Measurements from ENCODE around the gene DST.
"Not testable (repeated sequence)": the region's sequence is repeated elsewhere in the genome, so short reads cannot be mapped to it uniquely, and the experiment has no call there.

Gene DST

DNA sequence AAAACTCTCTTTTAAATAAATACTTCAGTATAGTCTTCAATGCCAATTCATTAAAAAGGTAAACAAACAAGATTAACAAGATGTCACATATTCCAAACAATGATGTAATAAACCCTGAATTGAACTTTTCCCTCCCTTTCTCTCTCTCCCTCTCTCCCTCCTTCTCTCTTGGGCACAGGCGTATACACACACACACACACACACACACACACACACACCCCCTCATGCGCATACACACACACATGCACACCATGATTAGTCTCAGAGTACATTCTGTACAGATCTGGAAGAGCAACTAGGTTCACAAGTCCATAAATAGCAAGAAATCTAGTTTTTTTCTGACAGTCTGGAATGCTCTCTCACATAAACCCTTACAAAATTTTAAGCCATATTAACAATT lies 128.3 kb downstream of the DST start:
- no peak for DNase-seq

DNA sequence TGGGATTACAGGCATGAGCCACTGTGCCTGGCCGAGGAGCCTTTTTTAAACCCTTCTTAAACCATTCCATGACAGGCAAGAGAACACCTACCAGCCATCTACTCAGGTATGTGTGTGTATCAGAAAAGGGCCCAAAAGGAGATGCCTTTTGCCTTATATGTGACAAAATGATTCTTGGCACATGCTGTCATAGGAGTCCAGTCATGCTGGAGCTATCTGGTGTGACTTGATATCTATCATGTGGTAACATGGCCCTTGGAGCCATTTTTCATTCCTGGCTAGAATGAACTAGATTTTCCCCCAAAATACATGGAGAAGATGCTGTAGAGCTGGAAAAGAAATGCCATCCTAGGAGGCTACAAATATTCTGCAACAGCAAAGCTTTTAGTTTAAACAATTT lies 129.1 kb downstream of the DST start:
- no peak for DNase-seq

DNA sequence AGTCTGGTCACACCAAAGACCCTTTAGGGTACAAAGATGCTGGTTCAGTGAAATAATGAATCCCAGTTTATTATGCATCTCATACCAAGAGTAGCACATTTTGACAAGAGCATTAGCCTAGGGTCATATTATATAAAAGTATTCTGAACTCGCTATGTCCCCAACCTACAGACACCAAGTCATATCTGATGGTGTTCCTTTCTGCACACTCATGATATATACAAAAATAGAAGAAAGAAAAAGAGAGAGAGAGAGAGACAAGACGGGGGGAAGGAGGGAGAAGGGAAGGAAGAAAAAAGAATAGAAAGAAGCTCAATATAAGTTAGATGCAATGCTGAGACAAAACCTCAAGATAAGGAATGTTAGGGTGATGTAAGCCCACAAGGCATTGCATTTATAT lies 131.1 kb downstream of the DST start:
- DNase-seq, result no peak

DNA sequence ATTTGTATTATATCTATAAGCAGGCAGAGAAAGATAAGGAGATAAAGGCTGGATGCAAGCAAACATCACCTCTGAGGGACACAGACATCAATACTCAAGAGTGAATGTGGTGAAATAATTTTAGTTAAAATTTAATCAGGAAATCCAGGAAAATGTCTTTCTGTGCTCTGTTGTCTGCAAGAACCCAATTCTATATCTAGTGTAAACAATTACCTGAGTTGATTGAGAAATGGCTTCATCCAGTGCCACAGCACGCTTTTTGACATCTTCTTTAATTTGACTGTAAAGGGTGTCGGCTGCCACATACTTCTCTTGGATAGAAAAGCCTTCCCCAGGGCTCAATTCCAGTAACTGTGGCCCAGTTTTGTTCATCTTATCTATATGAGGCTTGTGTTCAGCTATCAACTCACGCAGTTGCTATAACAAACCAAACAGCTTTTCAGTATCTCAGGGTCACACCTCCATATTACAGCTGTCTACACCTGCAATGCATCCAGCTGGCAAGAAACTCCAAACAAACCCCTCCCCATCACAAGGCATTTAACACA lies 131.6 kb downstream of the DST start:
- no peak for DNase-seq

DNA sequence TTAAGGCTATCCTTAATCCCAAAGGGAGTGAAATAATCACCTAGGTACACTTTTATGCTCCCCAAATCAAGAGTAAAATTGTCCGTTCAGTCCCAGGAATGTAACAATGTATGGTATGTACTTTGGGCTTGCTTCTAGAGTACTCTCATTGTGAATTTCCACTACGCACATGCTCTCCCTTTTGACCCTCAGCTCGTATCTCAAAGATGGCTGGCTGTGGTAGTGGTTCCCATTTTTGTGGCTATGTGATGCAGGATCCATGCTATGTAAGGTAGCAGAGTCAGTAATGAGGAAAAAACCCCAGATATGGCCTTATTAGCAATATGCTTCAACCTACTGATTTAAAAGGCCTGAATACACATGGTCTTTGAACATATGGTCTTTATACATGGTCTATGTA lies 133.7 kb downstream of the DST start:
- DNase-seq, result no peak

DNA sequence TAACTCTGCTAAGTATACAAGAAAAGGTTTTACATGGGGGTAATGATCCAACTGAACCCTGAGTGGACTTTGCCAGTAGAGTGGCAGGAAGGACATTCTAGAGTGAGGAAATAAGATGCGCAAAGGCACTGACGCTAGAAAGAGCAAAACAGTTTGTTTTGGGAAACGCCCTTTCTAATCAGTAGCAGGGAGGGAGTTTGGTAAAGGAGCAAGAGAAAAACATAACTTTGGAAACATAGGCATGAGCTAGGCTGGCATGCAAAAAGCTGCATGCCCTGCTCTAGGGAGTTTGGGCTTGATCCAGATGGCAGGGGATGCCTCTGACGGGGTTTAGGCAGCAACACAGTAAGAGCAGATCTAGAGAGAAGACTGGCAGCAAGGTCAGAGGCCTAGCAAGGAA lies 135.2 kb downstream of the DST start:
- no peak for DNase-seq

DNA sequence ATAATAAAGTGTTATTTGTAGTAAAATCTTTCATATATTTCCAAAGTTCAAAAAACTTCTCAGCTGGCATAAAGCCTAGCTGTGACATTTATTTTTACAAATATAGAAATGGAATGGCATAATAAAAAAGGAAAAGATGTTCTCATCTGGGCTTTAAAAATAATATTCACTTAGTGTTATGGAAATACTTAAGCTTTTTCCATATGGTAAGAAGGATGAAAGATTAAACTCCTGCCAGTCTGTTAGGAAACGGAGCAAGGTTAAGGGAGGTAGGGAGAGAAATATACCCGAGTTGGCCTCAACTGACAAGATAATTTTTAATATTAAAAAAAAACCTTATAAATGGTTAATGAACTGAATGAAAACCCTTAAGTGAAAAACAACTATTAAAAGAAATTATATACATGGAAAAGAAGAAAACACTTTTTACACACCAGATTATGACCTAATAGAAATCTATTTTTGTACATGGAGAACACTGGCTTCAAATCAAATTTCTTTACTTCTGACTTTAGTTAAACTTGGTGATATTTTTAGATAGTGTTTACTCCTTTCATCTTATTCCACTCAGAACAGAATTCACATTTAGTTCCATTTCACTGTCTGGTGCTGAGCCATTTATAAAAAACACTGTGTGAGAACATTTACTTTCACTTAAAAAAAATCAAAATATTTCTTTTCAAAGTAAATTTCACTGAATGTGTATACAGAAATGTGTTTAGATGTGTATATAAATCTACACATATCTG lies 137.0 kb downstream of the DST start:
- DNase-seq, result no peak

DNA sequence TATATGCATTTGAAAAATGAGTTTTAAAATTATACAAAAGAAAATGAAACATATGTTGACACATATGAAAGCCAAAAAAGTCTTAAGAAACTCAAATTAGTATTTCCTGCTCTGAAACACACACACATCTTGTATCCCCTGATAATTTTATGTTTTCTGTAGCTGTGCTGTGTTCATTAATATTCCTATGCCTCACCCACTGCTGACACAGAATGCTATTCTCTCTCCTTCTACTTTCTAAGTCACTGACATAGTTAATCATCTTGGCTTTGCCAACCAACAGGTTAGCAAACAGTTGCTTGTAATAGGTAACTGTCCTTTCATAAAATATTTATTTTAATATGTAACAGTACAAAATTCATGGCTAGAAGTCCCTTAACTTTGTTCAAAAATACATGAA lies 140.7 kb downstream of the DST start:
- no peak for DNase-seq

DNA sequence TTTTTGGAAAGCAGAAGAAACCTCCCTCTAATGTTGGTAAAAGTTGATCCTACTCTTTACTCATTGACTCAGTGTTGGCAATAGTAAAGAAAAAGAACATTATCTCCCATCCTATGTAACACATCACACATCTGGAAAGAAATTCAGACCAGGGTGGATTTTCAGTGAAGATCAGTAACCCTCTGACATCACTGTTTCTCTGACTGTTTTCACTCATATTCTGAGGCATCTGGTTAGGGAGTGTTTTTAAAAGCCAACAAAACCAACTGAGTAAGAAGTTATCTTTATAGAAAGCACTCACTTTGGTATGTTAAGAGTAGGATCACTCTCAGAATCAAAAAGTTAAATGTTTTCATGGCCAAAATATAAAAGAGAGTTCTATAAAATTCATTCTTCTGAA lies 143.6 kb downstream of the DST start:
- DNase-seq, result no peak

DNA sequence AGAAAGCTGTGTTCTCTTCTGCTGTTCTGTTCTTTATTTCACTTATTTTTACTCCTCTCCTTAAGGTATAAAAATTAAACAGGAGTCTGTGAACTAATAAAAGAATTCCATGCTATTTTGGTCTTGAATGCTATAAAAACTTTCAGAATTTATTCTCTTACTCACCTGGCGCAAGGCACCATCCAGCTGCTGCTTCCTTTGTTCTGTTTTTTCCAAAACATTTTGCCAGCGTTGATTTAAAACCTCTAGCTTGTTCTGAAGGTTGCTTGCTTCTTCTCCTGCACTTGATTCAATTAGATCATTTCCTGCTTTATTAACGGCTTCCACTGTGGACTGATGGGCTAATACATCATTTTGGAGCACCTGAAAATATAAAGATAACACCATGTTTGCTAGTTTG lies 145.0 kb downstream of the DST start:
- no peak for DNase-seq

DNA sequence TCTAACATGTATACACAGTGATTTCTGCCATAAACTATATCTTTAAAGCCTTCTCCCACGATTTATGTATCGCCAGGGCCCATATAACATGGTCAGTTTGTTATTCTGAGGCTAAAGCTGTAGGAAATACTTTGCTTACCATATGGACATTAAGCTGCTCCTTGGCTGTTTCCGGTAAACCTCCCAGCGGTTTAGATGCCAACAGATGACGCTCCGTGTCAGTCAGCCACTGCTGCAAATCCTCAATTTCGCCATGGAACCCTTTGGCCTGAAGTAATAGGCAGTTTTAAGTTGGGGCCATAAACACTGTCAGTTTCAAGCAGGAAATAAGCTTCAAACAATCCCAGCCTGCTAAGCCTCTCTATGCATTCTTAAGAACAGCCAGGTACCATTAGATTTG lies 145.4 kb downstream of the DST start:
- no peak for DNase-seq

DNA sequence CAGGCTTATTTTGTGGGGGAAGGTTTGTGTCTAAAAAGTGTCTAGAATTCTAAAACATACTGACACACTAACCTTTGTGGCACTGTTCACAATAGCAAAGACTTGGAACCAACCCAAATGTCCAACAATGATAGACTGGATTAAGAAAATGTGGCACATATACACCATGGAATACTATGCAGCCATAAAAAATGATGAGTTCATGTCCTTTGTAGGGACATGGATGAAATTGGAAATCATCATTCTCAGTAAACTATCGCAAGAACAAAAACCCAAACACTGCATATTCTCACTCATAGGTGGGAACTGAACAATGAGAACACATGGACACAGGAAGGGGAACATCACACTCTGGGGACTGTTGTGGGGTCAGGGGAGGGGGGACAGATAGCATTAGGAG lies 146.0 kb downstream of the DST start:
- not testable (repeated sequence) for DNase-seq

DNA sequence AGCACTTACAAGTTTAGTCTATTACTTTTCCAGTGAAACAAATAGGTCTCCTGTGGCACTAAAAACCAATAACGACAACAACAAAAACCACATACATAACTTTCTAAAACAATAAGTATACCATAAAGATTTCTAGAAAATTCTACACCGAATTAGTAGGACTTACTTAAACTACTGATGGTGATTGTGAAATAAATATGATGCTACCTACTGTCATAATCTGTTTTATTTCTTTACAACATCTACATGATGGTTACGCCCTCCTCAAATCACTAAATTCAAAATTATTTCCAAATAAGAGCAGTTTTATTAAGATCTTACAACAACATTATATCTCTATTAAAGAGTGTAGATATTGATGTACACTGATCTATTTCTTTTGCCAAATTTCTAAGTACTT lies 147.0 kb downstream of the DST start:
- DNase-seq, result no peak

DNA sequence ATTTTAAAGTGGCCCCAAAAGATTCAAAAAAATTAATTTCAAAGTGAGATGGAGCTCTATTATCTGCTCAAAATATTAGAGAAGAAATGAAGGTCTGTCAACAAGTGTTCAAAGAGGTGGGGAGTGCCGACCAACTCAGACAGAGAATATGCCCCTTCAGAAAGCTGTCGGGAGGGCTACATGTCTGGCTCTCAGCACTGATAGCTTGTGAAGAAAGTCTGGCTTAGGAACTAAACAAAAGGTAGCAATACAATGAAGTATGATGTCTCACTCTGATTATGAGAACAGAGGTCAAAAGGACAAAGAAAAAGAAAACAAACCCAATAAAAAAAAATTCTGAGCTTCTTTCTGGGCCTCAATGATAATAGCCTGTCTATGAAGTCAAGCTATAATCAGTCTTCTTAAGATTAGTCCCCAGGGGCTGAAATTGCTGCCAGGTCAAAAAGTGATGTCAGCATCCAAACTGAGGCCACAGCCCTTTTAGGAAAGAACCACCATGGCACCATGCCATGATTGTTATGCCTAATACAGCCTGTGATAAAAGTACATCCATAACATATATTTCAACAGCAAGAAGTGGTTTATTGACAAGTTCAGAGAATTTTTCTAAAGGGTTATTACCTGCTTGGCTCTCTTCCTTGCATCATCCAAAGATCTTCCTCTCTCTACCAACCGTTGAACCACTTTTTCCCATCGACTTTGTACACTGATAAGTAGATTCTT lies 150.9 kb downstream of the DST start:
- DNase-seq, result no peak

DNA sequence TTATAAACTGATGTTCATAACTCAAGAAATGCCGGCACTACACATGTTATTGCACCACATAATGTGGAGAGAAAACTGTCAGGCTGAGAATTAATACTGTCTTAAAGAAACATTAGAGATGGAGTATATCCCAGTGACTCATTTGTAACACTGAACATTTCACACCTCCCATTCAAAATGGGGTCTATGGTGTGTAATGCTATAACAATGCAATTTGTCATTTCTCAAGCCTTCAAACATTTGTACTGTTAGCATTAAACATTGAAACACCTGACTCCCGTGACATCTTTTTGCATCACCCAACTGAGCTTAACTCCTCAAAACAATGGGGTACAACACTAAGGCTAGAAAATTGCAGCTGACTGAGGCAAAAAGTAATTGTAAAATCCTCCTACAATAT lies 151.7 kb downstream of the DST start:
- no peak for DNase-seq

DNA sequence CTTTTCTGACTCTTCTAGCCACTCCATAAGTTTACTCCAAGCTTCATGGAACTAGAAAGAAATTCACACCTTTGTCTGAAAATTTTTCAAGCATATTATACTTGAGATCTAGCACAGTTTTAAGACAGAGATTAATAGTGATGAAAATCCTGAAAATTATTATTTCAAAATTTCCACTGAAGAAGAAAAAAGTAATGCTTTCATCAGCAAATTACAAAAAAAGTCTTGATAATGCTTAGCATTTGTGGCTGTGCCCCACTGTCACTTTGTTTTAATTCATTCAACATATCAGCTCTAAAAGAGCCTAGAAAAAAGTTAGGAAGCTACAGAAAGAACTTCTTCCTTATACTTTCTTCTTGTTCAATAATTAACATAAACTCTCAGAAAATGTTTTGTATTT lies 153.1 kb downstream of the DST start:
- DNase-seq, result no peak

DNA sequence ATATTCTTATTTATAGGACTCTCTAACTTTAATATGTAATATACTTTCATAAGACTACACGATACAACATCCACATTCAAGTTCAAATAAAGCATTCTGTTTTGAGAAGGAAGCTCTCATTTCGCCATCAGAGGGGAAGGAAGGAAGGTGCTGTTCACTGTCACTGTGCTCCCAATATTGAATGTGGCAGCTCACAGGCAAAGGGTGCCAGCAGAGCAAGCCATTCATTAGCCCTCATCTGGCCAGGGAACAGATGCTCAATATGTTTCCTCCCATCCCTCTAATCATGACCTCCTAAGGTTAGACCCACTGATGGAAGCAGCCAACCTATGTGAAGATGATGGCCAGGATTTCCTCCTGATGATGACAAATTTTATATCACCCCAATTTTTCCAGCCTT lies 154.4 kb downstream of the DST start:
- DNase-seq, result no peak

DNA sequence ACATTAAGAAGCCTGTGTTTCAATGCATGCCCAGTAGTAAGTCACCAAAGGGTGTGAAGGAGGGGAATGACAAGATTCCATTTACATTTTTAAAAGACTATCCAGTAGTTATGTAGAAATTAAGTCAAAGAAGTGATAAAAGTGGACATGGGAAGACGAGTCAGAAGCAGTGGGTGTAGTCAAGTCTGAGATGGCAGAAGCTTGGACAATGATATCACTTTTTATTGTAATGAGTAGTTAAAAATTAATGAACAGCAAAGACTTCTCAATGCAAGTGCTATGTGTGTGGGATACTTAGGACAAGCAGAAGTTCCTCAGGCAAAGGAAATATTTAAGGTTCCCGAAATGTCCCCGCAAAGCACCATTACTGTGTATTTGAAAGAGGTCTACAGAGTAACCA lies 156.0 kb downstream of the DST start:
- no peak for DNase-seq

DNA sequence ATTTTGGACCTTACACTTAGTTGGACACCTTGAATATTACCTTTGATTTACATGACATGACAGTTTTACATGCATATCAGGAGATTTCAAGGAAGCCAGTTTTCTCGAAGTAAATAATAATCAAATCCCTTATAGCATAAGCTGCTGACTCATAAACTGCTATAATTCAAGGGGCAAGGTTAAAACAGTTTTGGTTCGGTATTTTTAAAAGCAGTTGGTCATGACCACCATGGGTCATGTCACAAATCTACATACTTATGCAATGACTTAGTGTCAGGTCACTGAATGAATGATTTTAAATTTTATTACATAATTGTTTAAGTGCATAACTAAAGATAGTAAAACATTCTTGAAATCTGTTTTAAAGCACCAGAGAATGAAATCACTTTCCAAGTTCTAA lies 158.0 kb downstream of the DST start:
- DNase-seq, result no peak

DNA sequence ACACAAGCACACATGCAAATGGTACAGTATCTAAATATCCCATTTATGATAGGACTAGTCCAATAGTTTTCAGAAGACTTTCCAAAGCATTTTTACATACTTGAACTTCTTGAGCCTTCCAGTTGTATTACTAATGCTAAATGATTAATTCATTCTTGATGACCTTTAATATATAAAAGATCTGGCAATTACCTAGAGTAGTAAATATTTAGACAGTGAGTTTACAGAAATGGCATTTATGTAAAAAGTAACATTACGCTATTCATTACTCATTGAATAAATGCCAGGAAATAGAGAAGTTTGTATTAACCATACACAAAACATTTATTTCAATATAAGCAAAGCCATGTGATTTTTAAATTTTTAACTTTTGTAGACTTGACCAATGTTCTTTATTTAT lies 158.8 kb downstream of the DST start:
- DNase-seq, result no peak

DNA sequence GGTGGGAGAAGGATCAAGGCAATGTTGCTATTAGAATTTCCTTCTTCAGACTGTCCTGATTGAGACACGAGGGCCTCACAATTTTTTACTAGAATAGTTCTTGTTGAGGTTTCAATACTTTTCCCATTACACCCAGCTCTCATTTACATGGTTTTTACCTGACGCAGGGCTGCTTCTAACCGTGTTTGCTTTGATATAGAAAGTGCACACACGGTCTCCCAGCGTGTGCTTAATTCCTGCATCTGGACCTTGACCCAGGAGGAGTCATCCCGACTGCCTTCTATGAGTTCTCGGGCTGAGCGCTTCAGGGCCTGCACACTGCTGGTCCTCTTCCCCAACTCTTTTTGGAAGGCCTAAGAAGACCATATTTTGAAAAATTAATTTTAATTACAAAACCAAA lies 160.2 kb downstream of the DST start:
- DNase-seq, result no peak

DNA sequence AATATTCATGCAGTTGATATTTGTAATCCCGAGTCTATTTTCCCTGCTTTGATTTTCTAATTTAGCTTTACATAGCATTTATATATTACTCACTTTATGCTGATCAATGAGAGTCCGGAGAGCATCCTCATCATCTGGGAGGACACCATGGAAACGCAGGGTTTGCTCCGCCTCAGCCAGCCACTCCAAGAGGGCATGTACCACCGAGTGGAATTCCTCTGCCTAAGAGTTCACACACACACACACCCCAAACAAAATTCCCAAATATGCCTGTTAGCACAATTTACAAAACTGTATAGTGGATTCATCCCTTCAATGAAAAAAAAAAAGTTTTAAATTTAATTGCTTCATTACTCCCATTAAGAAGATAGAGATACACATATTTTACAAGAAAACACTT lies 160.7 kb downstream of the DST start:
- no peak for DNase-seq

DNA sequence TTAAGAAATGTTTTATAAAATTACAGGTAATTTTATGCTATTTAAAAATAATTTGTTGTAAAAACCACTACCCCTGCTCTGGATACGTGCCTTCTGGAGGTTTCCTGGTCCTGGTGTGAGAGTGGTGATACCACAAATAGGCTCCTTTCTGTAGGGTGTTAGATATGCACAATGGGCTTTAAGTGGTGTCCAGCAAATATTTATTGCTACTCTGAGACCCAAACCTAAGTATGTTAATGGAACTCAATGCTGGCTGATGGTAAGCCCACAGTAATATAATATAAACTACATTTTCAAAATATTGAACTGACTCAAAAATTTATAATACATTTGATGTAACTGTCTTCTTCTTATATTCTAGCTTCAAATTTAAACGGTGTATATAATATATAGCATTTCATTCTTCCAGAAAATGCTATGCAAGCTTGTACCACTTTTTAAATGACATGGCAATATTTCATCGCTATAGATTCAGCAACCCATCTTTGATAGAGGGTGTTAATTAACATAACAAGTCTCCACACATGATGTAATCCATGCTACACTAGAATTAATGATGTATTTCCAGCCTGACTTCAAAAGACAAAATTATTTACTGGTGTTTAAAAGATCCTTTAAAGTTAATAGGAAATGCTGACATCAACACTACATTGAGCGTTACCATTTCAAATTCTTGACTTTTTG lies 161.9 kb downstream of the DST start:
- no peak for DNase-seq

DNA sequence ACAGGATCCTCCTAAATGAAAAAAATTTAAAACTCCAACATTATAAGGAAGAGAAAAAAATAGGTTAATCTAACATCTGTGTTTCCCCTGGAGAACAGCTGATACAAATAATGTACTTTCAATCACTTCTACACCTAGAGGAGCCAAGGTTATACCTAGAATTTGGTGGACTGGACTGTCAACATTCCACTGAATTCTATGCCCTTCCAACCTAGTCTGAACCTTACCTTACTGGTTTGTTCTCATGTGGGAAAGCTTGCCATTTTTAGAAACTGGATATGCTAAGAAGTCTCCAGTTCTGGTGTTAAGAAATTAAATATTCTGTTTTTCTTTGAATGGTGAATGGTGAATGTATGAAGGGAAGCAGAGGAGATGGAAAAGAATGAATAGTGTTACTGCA lies 162.4 kb downstream of the DST start:
- DNase-seq, result no peak

Measured in CD4-positive, alpha-beta T cell treated with Interleukin-21 for 1 hour (primary cell).